MM.1S (cell line): Measurements from ENCODE around the gene COL6A6.

Experiments
- EZH2 ChIP-seq: fragments of 300-600 bp; sonication (generic); optimal IDR thresholded peaks from 2 replicates; pipeline ENCODE3; 2017; ENCODE audit warnings: low read depth, mild to moderate bottlenecking, antibody characterized with exemption, low read length, mixed read lengths
- EZH2phosphoT487 ChIP-seq: fragments of 300-600 bp; sonication (generic); IDR thresholded peaks from 2 replicates; pipeline ENCODE4 v1.6.1; 2018; ENCODE audit warnings: antibody characterized with exemption, low read length
- TF ChIP-seq, protein P1 (sequence below): fragments of 300-600 bp; sonication (generic); IDR thresholded peaks from 2 replicates; pipeline ENCODE4 v1.5.1; 2016; ENCODE audit warnings: antibody characterized with exemption, low read length, mixed read lengths

DNA sequence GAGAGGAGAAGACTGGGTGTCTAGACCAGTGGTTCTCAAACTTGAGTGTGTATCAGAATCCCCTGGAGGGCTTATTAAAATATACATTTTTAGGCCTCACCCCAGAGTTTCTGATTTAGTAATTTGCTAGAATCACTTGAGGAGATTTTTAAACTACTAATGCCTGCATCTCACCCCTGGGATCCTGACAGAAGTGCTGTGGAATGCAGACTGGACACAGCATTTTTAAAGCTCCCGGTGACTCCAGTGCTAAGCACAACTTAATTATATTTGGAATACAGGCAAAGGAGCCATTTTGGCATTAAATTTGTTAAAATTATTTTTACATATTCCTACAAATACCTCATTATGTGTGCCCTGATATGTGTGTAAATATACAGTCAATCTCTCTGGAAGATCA lies 26.7 kb upstream of the COL6A6 start:
- TF ChIP-seq EZH2phosphoT487: no peak
- TF ChIP-seq EZH2: no peak
- TF ChIP-seq, protein P1, sequence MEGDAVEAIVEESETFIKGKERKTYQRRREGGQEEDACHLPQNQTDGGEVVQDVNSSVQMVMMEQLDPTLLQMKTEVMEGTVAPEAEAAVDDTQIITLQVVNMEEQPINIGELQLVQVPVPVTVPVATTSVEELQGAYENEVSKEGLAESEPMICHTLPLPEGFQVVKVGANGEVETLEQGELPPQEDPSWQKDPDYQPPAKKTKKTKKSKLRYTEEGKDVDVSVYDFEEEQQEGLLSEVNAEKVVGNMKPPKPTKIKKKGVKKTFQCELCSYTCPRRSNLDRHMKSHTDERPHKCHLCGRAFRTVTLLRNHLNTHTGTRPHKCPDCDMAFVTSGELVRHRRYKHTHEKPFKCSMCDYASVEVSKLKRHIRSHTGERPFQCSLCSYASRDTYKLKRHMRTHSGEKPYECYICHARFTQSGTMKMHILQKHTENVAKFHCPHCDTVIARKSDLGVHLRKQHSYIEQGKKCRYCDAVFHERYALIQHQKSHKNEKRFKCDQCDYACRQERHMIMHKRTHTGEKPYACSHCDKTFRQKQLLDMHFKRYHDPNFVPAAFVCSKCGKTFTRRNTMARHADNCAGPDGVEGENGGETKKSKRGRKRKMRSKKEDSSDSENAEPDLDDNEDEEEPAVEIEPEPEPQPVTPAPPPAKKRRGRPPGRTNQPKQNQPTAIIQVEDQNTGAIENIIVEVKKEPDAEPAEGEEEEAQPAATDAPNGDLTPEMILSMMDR: no peak
